Caco-2 (cell line): ENCODE measurements around the gene AK2. TPM values are rescaled to one million over a fixed set of nuclear protein-coding genes. Genes with fewer than 3 reads are reported as not detected.

Experiments
- BruUV-seq: library from RNA; stranded (reverse); fragments of 400-500 nt; replicated peaks from 2 replicates; lab custom pipeline; 2021; lab: Mats Ljungman, UMichigan
- CTCF ChIA-PET: fragments of 300-600 bp; sonication (Branson Sonifier 250); formaldehyde crosslinking; loops from one replicate; lab custom pipeline; 2022; ENCODE audit warnings: antibody characterized with exemption; lab: Charles Lee
- POLR2A ChIA-PET: fragments of 300-600 bp; sonication (Branson Sonifier 250); formaldehyde crosslinking; loops from one replicate; lab custom pipeline; 2022; ENCODE audit warnings: antibody characterized with exemption; lab: Charles Lee
- DNase-seq, 2 experiments: peaks; one replicate each; pipeline versions ENCODE4 v3.0.0 to v3.0.0-alpha.2; 2020 to 2022
- H3K27me3 ChIP-seq: replicated peaks from 2 replicates; pipeline ENCODE4 v1.6.0; 2011; ENCODE audit warnings: low read length; ENCODE audit not compliant: control insufficient read depth, insufficient read depth
- H3K36me3 ChIP-seq: 2 replicates; pipeline ENCODE4 v1.5.1; 2011; ENCODE audit warnings: low read length; ENCODE audit not compliant: control insufficient read depth, insufficient read depth
- H3K4me1 ChIP-seq: fragments of 250-450 bp; sonication (Bioruptor Pico); 2 replicates; pipeline ENCODE4 v1.5.1; 2020; ENCODE audit warnings: mild to moderate bottlenecking
- H3K4me3 ChIP-seq: 2 replicates; pipeline ENCODE4 v1.5.1; 2011; ENCODE audit warnings: low read depth, mild to moderate bottlenecking, control low read depth, low read length
- H3K9me3 ChIP-seq: fragments of 250-450 bp; sonication (Bioruptor Pico); 2 replicates; pipeline ENCODE4 v1.5.1; 2020; ENCODE audit warnings: mild to moderate bottlenecking, moderate library complexity
- H3K27ac Mint-ChIP-seq: one replicate; pipeline ENCODE4 v1.8.0; 2022; ENCODE audit warnings: mixed read lengths; ENCODE audit not compliant: unreplicated experiment
- H3K27me3 Mint-ChIP-seq: one replicate; pipeline ENCODE4 v1.8.0; 2022; ENCODE audit warnings: mixed read lengths; ENCODE audit not compliant: insufficient read depth, unreplicated experiment
- H3K36me3 Mint-ChIP-seq: one replicate; pipeline ENCODE4 v1.8.0; 2022; ENCODE audit warnings: mild to moderate bottlenecking, mixed read lengths; ENCODE audit not compliant: insufficient read depth, unreplicated experiment
- H3K4me1 Mint-ChIP-seq: one replicate; pipeline ENCODE4 v1.8.0; 2022; ENCODE audit warnings: low read depth, mixed read lengths; ENCODE audit not compliant: unreplicated experiment
- H3K4me3 Mint-ChIP-seq: one replicate; pipeline ENCODE4 v1.8.0; 2022; ENCODE audit warnings: mild to moderate bottlenecking, moderate library complexity, mixed read lengths; ENCODE audit not compliant: unreplicated experiment
- H3K9me3 Mint-ChIP-seq: one replicate; pipeline ENCODE4 v1.8.0; 2022; ENCODE audit warnings: mixed read lengths; ENCODE audit not compliant: unreplicated experiment
- intact Hi-C: fragments of 100-400 bp; cut with micrococcal nuclease; formaldehyde crosslinking; loops from one replicate; pipeline ENCODE4 v1.10.0; 2022; ENCODE audit not compliant: unreplicated experiment
- total RNA-seq: library from RNA; stranded (reverse); gene quantifications from 2 replicates; pipeline ENCODE4 v1.2.3, GENCODE V29; 2022
- TF ChIP-seq, protein P1 (sequence below), 2 experiments: fragments of 200-600 bp in 1 of 2; IDR thresholded peaks; 1 replicate in 1 of 2; 2 replicates in 1 of 2; pipeline versions ENCODE4 v1.5.1 to v1.8.0; 2011 to 2022; ENCODE audit warnings: antibody characterized with exemption in 1 of 2, control low read depth in 1 of 2, inconsistent platforms in 1 of 2, low read depth in 1 of 2, low read length in 1 of 2, mild to moderate bottlenecking in 1 of 2, moderate library complexity in 1 of 2; ENCODE audit not compliant: insufficient read depth in 1 of 2, severe bottlenecking in 1 of 2, unreplicated experiment in 1 of 2

AK2 gene
- total RNA-seq, 1 experiment from 2014 or later, result 127 TPM

DNA sequence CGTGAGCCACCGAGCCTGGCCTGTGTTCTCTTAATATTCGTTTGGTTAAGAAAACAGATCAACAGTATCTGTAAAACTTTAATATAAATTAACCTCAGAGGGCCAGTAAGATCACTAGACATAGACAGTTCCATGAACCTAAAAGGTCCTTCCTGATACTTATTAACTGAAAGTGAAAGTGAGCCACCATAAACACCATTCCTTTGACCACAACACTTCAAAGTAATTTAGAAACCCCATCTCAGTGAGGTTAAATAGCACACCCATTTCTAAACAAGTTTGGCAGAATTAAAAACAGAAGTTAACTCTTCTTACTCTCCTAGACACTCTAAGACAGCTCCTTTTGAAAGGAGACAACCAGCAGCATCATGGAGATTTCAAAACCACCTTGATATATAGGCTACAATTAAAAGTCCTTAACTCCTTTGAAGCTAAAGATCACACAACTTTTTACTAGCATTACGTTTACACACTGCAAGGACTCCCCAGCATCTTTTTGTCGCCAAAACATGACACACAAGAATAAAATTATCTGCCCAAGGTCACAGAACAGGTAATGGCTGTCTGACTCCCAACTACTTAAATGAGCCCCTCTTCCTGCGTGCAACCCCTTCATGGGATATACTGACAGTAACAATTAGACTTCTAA, 74.3 kb downstream of the AK2 start:
- no peaks in the 10 kb centered on the region for H3K9me3 Mint-ChIP-seq
- H3K27ac Mint-ChIP-seq, result no peak overlapping the region
- Histone ChIP-seq H3K27me3 (no peaks in the 10 kb centered on the region), H3K4me3 (peak overlapping the region; percentile 74), H3K4me1 (0 out of 2 replicates have a peak, but pooled peaks cover 10% of the 10 kb centered on the region), H3K9me3 (no peaks in the 10 kb centered on the region), H3K36me3 (no peaks in the 10 kb centered on the region)
- intact Hi-C loops, result no loop called here
- no peaks in the 10 kb centered on the region for H3K27me3 Mint-ChIP-seq
- peaks cover 12% of the 10 kb centered on the region for H3K36me3 Mint-ChIP-seq
- H3K4me1 Mint-ChIP-seq, result peaks cover 6% of the 10 kb centered on the region
- DNase-seq, result no peak
- H3K4me3 Mint-ChIP-seq, result peak overlapping the region; percentile 81
- TF ChIP-seq, protein P1, sequence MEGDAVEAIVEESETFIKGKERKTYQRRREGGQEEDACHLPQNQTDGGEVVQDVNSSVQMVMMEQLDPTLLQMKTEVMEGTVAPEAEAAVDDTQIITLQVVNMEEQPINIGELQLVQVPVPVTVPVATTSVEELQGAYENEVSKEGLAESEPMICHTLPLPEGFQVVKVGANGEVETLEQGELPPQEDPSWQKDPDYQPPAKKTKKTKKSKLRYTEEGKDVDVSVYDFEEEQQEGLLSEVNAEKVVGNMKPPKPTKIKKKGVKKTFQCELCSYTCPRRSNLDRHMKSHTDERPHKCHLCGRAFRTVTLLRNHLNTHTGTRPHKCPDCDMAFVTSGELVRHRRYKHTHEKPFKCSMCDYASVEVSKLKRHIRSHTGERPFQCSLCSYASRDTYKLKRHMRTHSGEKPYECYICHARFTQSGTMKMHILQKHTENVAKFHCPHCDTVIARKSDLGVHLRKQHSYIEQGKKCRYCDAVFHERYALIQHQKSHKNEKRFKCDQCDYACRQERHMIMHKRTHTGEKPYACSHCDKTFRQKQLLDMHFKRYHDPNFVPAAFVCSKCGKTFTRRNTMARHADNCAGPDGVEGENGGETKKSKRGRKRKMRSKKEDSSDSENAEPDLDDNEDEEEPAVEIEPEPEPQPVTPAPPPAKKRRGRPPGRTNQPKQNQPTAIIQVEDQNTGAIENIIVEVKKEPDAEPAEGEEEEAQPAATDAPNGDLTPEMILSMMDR (IDR thresholded peaks at IDR 0.05; ENCODE audit: insufficient read depth in 1 of 2, low read depth in 1 of 2, low read length in 1 of 2, severe bottlenecking in 1 of 2, unreplicated experiment in 1 of 2), result no peak
- CTCF ChIA-PET, result no interaction called here
- POLR2A ChIA-PET, result no interaction called here
- BruUV-seq, result no TSS peak

DNA sequence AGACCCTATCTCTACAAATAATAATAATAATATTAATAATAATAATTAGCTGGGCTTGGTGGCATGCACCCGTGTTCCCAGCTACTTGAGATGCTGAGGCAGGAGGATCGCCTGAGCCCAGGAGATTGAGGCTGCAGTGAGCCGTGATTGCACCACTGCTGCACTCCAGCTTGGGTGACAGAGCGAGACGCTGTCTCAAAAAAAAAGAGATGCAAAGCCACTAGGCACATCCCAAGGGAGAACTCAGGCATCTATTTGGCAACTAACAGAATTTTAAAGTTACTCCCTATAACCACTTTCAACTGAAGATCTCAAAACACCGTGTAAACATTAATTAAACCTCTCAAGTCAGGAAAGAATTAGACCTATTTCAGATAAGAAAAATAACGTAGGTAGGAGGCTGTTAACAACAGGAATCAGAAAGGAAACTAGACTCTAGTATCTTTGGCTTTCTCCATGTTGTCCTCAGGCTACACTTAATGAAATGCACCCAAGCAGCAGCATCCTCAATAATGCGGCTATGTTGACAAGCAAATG, 75.8 kb downstream of the AK2 start:
- H3K27me3 Mint-ChIP-seq, result no peaks in the 10 kb centered on the region
- POLR2A ChIA-PET, result no interaction called here

DNA sequence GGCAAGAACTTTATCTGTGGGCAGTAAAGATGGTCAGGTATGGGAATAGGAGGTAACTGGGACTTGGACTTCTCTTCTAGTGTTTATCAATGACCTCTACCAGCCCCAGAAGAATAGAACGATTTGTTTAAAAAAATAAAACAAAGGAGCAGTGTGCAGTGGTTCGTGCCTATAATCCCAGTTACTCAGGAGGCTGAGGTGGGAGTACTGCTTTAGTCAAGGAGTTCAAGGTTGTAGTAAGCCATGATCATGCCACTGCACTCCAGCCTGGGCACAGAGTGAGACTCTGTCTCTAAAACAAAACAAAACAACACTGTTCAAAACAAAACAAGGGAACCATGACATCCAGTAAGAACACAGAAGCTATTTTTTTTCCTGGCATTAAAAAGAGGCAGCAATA, 76.3 kb downstream of the AK2 start:
- ChIA-PET CTCF (no interaction called here), POLR2A (no interaction called here)
- peaks cover 17% of the 10 kb centered on the region for H3K36me3 Mint-ChIP-seq
- H3K27me3 Mint-ChIP-seq, result no peaks in the 10 kb centered on the region
- intact Hi-C loops, result no loop called here
- no peak overlapping the region for H3K27ac Mint-ChIP-seq
- Histone ChIP-seq H3K4me3 (no peak overlapping the region), H3K27me3 (no peaks in the 10 kb centered on the region), H3K4me1 (0 out of 2 replicates have a peak, but pooled peaks cover 10% of the 10 kb centered on the region), H3K9me3 (no peaks in the 10 kb centered on the region), H3K36me3 (no peaks in the 10 kb centered on the region)
- no peak overlapping the region for H3K4me3 Mint-ChIP-seq
- no peaks in the 10 kb centered on the region for H3K9me3 Mint-ChIP-seq
- peaks cover 6% of the 10 kb centered on the region for H3K4me1 Mint-ChIP-seq
- no peak for DNase-seq
- no TSS peak for BruUV-seq
- TF ChIP-seq, protein P1 (IDR thresholded peaks at IDR 0.05; ENCODE audit: insufficient read depth in 1 of 2, low read depth in 1 of 2, low read length in 1 of 2, severe bottlenecking in 1 of 2, unreplicated experiment in 1 of 2), result no peak

More for the DNA sequence above, 75.8 kb downstream of the AK2 start:
- H3K4me1 ChIP-seq, result 0 out of 2 replicates have a peak, but pooled peaks cover 10% of the 10 kb centered on the region
- H3K36me3 ChIP-seq, result no peaks in the 10 kb centered on the region
- Mint-ChIP-seq H3K36me3 (peaks cover 17% of the 10 kb centered on the region), H3K4me1 (peaks cover 6% of the 10 kb centered on the region), H3K27ac (no peak overlapping the region), H3K9me3 (no peaks in the 10 kb centered on the region), H3K4me3 (no peak overlapping the region)
- no peak overlapping the region for H3K4me3 ChIP-seq
- no TSS peak for BruUV-seq
- no peak for DNase-seq
- CTCF ChIA-PET, result no interaction called here
- no peaks in the 10 kb centered on the region for H3K9me3 ChIP-seq
- intact Hi-C loops, result no loop called here
- TF ChIP-seq, protein P1 (IDR thresholded peaks at IDR 0.05; ENCODE audit: insufficient read depth in 1 of 2, low read depth in 1 of 2, low read length in 1 of 2, severe bottlenecking in 1 of 2, unreplicated experiment in 1 of 2), result no peak
- H3K27me3 ChIP-seq, result no peaks in the 10 kb centered on the region
